Stimulated activated memory B cell treated with anti-CD40 and anti-IgM and Interleukin-4, amounts not matched to agents 10 μg/mL and 1 μg/mL and 100 μg/mL, for 72 hours (primary cell): ENCODE data around the gene EHD4.
A peak's percentile ranks its signal among the peaks of the same experiment; 100 is the strongest.

Source experiments
- ATAC-seq: fragments of 150-1000 bp; cut with Tn5 transposase; 2 replicates; pipeline ENCODE4 v1.10.0; 2021
- H3K27ac Mint-ChIP-seq: one replicate; pipeline ENCODE4 v1.8.0; 2022; ENCODE audit warnings: mild to moderate bottlenecking, mixed read lengths
- H3K27me3 Mint-ChIP-seq: one replicate; pipeline ENCODE4 v1.8.0; 2022; ENCODE audit warnings: mixed read lengths
- H3K36me3 Mint-ChIP-seq: one replicate; pipeline ENCODE4 v1.8.0; 2022; ENCODE audit warnings: mixed read lengths
- H3K4me1 Mint-ChIP-seq: one replicate; pipeline ENCODE4 v1.8.0; 2022; ENCODE audit warnings: mixed read lengths
- H3K4me3 Mint-ChIP-seq: one replicate; pipeline ENCODE4 v1.8.0; 2022; ENCODE audit warnings: mild to moderate bottlenecking, moderate library complexity, mixed read lengths
- H3K9me3 Mint-ChIP-seq: one replicate; pipeline ENCODE4 v1.8.0; 2022; ENCODE audit warnings: mixed read lengths

EHD4 gene

DNA sequence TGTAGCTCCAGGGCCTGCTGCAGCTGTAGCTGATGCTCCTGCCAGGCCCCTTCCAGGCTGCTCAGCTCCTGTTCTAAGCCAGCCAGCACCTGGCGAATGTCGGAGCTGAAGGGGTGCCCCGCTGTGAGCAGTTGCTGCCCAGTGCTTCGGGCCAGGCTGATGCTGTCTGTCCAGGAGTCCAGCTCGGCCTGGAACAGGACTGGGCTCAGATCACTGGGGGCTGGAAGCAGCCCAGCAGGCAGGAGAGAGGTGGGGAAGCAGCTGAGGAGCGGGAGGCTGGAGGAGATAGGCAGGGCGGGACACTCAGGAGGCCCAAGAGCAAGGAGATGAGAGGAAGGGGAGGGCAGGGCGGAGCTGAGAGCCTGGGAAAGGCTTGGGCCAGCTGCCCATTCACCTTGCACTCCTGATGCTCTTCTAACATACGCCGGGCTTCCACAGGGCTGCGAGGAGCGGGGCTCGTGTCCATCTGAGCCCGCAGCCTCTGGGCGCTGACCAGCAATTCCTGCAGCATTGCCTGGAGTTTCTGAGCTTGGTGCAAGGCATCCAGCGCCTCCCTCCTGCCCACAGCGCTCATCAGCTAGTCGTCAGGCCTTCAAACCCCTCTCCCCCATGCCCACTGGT lies 110.5 kb downstream of the EHD4 start:
- H3K4me3 Mint-ChIP-seq, result no peak overlapping the region
- H3K36me3 Mint-ChIP-seq, result no peaks in the 10 kb centered on the region
- peaks cover 9% of the 10 kb centered on the region for H3K27me3 Mint-ChIP-seq
- ATAC-seq, result no peak
- H3K9me3 Mint-ChIP-seq, result no peaks in the 10 kb centered on the region
- no peak overlapping the region for H3K27ac Mint-ChIP-seq
- no peaks in the 10 kb centered on the region for H3K4me1 Mint-ChIP-seq

DNA sequence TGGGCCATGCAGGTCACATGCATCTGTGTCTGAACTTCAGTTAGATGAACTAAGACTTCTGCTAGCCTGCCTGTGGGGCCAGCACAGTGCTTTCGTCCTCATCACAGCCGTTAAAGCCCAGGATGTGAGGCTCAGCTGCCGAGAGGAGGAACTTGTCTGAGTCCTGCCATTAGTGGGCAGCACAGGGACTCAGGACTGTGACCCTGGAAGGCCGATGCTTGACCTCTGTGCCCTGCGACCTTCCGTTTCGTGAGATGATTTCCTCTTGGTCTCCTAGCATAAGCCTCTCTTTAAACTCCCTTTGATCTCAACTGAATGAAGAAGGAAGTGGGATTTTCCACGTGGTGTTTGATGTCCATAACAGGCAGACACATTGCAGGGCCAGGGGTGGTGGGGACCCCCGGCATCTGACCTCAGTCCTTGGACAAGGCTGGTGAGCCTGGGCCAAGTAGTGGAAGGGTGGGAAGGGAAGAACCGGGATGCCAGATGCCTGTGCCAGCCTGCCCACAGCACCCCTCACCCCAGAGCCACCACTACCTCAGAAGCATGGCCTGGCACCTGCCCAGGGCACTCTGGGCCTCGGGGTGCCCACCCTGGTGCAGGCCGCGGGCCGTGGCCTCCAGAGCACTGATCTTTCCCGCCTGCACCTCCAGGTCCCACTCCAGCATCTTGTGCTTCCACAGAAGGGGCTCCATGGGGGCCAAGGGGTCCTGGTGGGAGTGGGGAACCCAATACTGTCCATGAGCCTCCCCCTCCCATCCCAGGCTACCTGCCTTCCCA lies 112.1 kb downstream of the EHD4 start:
- H3K27ac Mint-ChIP-seq, result no peak overlapping the region

DNA sequence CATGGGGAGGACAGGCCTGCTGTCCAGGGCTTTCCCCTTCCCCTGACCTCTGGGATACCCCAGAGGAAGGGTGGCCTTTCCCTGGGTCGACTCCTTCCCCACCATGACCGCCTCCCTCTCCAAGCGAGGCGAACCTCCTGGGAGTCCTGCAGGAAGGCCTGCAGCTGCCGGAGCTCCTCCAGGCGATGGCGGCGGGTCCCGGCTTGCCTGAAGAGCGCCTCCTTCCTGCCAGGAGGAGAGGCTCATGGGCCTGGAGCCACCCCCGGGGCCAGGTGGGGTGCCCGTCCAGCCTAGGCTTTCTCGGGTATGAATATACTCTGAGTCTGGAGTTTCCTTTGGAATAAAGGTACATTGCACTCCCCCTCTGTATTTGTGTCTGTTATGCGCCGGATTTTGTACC lies 113.6 kb downstream of the EHD4 start:
- Mint-ChIP-seq H3K4me3 (no peak overlapping the region), H3K9me3 (no peaks in the 10 kb centered on the region), H3K4me1 (no peaks in the 10 kb centered on the region), H3K27ac (no peak overlapping the region), H3K27me3 (peaks cover 9% of the 10 kb centered on the region), H3K36me3 (no peaks in the 10 kb centered on the region)
- no peak for ATAC-seq

More for the DNA sequence above, 112.1 kb downstream of the EHD4 start:
- Mint-ChIP-seq H3K9me3 (no peaks in the 10 kb centered on the region), H3K36me3 (no peaks in the 10 kb centered on the region), H3K4me3 (no peak overlapping the region), H3K4me1 (no peaks in the 10 kb centered on the region), H3K27me3 (peaks cover 9% of the 10 kb centered on the region)
- no peak for ATAC-seq

DNA sequence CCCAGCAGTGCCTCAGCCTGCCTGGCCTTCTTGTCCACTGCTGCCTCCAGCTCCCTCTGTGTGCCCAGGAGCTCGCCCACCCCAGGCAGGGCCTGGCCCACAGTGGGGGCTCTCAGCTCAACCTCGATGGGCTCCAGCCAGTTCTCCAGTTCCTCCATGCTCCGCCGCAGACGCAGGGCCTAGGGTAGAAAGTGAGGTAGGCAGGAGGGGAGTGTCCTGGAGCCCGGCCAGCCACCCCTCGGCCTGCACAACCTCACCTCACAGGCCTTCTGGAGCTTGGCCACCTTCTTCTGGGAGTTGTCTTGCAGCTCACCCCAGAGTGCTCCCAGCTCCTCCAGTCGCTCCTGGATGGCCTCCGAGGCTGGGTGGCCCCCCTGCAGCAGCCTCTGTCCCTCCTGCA lies 115.0 kb downstream of the EHD4 start:
- no peak for ATAC-seq
- Mint-ChIP-seq H3K4me1 (no peaks in the 10 kb centered on the region), H3K36me3 (no peaks in the 10 kb centered on the region), H3K27ac (no peak overlapping the region), H3K27me3 (peaks cover 9% of the 10 kb centered on the region), H3K9me3 (no peaks in the 10 kb centered on the region), H3K4me3 (no peak overlapping the region)

DNA sequence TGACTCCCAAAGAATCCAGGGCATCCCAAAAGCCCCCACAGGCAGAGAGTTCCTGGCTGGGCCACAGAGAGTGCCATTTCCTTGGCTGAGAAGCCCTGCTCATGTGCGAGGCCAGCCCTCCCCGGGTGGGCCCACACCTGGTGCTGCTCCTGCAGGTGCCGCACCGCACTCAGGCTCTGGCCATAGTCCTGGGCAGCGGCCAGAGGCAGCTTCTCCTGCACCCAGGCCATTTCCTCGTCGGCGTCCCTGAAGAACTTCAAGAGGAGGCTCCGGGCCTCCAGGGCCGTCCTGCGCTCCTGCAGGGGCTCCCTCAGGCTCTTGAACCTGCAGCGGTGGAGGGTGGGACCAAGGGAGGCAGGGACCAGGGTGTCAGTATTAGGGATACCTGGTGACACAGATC lies 115.6 kb downstream of the EHD4 start:
- Mint-ChIP-seq H3K36me3 (no peaks in the 10 kb centered on the region), H3K27me3 (peaks cover 6% of the 10 kb centered on the region), H3K4me1 (no peaks in the 10 kb centered on the region), H3K9me3 (no peaks in the 10 kb centered on the region), H3K4me3 (no peak overlapping the region), H3K27ac (no peak overlapping the region)
- no peak for ATAC-seq

DNA sequence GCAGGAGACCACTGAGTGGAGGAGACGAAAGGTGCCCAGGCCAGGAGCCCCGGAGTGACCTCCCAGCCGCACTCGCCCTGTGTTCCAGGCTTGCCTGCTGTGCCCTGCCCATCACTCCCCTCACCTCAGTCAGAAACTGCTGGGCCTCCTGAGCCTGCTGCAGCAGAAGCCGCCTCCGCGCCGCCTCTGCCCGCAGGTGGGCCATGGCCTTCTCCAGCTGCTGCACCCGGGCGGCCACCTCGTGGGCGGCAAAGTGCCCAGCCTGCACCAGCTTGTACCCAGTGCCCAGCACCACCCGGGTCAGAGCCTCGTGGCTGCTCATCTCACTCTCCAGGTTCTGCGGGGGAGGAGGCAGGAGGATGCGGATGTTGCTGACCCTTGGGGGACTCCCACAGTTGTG lies 116.1 kb downstream of the EHD4 start:
- Mint-ChIP-seq H3K9me3 (no peaks in the 10 kb centered on the region), H3K36me3 (no peaks in the 10 kb centered on the region), H3K4me3 (no peak overlapping the region), H3K4me1 (peaks cover 2% of the 10 kb centered on the region), H3K27me3 (peaks cover 6% of the 10 kb centered on the region), H3K27ac (no peak overlapping the region)
- ATAC-seq, result no peak

DNA sequence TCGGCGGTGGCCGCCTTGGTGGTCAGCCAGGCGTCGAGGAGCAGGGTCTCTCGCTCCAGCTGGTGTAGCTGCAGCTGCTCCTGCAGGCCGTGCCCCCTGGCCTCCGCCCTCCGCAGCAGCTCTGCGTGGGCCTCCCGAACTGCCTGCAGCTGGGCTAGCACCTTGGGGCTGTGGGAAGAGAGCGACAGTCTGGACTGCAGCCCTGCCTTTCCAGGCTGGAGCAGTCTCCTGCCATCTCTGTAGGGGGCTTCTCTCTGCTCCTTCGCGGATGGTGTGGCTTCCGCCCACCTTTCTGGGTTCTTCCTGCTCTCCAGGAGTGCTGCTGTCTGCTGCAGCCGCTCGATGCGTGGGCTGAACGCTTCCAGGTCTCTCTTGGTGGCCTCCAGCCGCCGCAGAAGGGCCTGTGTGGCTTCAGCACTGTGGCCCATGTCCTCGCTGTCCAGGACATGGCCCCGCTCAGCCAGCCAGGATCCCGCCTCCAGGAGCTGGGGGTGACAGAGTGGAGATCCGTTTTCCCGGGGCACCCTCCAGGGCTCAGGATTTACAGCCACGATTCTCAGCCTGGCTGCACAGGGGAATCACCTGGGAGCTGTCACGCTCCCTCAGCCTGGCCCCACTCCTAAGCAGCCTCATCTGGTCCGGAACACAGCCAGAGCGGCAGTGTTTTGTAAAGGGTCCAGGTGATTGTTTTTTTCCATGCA lies 116.9 kb downstream of the EHD4 start:
- H3K4me3 Mint-ChIP-seq, result no peak overlapping the region
- H3K4me1 Mint-ChIP-seq, result peaks cover 11% of the 10 kb centered on the region
- no peak overlapping the region for H3K27ac Mint-ChIP-seq
- peaks cover 11% of the 10 kb centered on the region for H3K27me3 Mint-ChIP-seq
- no peaks in the 10 kb centered on the region for H3K9me3 Mint-ChIP-seq
- no peak for ATAC-seq
- no peaks in the 10 kb centered on the region for H3K36me3 Mint-ChIP-seq

DNA sequence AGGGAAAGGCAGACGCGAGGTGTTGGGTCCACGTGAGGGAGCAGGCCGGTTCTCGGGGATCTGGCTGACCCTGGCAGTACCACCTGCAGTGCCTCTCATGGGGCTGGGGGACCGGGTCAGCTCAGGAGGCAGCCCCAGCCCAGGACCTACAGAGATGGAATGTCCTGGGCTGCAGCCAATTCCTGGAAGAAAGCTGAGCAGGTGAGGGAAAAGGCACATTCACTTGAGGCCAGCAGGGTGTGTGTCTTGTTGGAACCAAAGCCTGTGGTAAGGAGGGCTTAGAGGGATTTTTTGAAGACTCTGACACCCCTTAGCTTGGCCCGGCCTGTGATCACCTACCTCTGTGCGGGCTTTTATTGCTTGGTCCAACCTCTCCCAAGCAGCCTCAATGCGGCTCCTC lies 117.9 kb downstream of the EHD4 start:
- Mint-ChIP-seq H3K4me1 (peaks cover 18% of the 10 kb centered on the region), H3K4me3 (no peak overlapping the region), H3K27ac (no peak overlapping the region), H3K9me3 (no peaks in the 10 kb centered on the region), H3K36me3 (no peaks in the 10 kb centered on the region), H3K27me3 (peaks cover 11% of the 10 kb centered on the region)
- no peak for ATAC-seq

DNA sequence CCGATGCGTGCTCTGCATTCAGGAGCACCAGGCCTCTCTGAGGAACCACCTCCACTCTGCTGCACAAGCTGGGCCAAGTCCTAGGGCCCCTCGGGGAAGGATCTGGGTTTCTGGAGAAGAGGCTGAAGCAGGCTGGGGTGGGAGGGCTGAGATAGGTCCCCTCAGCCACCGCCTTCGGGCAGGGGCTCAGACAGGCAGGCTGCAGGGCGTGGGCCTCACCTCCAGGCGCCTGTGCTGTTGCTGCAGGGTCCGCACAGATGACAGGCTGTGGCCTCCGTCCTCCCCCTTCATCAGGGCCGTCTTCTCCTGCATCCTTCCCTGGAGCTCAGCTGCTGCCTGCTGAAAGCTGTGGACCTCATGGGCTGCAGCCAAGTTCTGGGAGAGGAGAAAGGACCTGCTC lies 118.5 kb downstream of the EHD4 start:
- no peak for ATAC-seq
- H3K27me3 Mint-ChIP-seq, result peaks cover 11% of the 10 kb centered on the region
- no peaks in the 10 kb centered on the region for H3K36me3 Mint-ChIP-seq
- no peaks in the 10 kb centered on the region for H3K9me3 Mint-ChIP-seq
- peaks cover 18% of the 10 kb centered on the region for H3K4me1 Mint-ChIP-seq
- no peak overlapping the region for H3K27ac Mint-ChIP-seq
- H3K4me3 Mint-ChIP-seq, result no peak overlapping the region

DNA sequence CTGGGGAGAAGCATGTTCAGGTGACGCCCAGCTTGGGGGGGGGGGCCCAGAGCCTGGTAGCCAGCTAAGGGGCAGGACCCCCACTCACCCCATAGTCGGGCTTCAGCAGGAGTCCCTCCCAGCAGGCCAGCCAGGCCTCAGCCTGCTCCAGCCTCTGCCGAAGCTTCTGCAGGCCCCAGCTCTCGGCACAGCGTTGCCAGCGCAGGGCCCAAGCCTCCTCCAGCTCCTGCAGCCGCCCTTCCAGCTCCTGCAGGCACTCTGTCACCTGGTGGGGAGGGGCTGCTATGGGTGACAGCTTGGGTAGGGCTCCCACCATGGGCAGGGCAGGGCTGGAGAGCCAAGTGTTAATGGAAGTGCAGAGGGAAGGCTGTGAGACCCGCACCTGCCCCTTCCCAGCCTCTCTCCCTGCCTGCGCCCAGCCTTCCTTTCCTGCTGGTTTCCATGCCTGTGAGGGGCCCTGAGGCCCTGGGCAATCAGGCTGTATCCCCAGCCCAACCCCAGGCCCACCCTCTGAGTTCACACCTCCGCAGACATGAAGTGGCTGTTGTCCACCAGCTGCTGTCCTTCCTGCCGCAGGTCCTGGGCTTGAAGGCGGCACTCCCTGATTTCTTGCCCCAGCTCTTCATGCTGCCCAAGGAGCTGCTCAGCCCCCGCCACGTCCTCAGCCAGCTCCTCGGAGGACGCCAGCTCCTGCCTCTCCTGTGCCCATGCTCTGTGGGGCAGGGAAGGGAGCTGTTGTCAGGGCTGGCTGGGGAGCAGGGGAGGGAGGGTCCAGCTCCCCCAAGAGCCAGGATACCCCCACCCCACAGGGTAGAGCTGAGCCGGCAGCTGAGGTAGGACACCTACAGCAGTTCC lies 119.4 kb downstream of the EHD4 start:
- Mint-ChIP-seq H3K4me3 (no peak overlapping the region), H3K27ac (no peak overlapping the region), H3K9me3 (no peaks in the 10 kb centered on the region), H3K36me3 (peaks cover 6% of the 10 kb centered on the region), H3K27me3 (peaks cover 11% of the 10 kb centered on the region), H3K4me1 (peaks cover 18% of the 10 kb centered on the region)
- ATAC-seq, result no peak

DNA sequence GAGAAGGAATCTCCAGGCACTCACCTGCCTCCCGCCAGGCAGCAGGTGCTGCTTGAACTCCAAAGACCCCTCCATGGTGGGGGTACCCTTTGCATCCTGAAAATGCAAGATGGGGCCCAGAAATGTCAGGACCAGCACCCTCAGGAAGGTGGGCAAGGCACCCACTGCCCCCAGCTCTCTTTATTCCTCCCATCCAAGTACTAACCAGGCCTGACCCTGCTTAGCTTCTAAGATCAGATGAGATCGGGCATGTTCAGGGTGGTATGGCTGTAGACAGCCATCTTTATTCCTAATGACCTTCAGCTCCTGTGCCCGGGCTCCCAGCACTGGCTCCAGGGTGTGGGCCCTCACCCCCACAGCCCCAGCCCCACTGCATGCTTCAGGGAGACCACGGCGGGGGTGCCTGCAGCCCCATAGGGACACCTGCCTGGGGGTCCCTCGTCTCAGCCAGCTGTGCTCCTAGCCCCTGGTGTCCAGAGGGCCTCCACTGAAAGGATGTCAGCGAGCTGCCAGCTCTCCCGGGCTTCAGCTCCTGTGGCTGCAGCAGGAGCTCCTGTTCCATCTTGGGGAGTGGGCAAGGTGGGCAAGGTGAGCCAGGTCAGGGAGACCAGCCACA lies 120.5 kb downstream of the EHD4 start:
- H3K36me3 Mint-ChIP-seq, result peaks cover 13% of the 10 kb centered on the region
- H3K9me3 Mint-ChIP-seq, result no peaks in the 10 kb centered on the region
- H3K4me3 Mint-ChIP-seq, result no peak overlapping the region
- H3K27ac Mint-ChIP-seq, result no peak overlapping the region
- peaks cover 18% of the 10 kb centered on the region for H3K4me1 Mint-ChIP-seq
- peaks cover 11% of the 10 kb centered on the region for H3K27me3 Mint-ChIP-seq
- no peak for ATAC-seq

DNA sequence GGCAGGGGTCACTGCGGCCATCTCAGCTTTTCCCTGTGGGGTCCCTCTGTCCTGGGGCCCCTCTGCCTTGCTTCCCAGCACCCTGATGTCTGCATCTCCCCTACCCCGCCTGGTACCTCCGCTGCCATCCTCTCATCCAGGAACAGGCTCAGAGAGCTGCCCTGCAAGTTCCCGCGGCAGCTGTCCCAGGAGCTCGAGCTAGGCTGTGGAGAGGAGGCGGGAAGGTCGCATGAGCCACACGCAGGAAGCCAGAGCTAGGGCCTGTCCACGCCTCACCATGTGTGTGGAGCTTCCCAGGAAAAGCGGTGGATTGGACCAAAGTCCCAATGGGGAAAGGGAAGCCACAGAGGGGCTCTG lies 121.2 kb downstream of the EHD4 start:
- peaks cover 11% of the 10 kb centered on the region for H3K27me3 Mint-ChIP-seq
- peaks cover 18% of the 10 kb centered on the region for H3K4me1 Mint-ChIP-seq
- no peak for ATAC-seq
- H3K27ac Mint-ChIP-seq, result no peak overlapping the region
- no peak overlapping the region for H3K4me3 Mint-ChIP-seq
- peaks cover 18% of the 10 kb centered on the region for H3K36me3 Mint-ChIP-seq
- H3K9me3 Mint-ChIP-seq, result no peaks in the 10 kb centered on the region

DNA sequence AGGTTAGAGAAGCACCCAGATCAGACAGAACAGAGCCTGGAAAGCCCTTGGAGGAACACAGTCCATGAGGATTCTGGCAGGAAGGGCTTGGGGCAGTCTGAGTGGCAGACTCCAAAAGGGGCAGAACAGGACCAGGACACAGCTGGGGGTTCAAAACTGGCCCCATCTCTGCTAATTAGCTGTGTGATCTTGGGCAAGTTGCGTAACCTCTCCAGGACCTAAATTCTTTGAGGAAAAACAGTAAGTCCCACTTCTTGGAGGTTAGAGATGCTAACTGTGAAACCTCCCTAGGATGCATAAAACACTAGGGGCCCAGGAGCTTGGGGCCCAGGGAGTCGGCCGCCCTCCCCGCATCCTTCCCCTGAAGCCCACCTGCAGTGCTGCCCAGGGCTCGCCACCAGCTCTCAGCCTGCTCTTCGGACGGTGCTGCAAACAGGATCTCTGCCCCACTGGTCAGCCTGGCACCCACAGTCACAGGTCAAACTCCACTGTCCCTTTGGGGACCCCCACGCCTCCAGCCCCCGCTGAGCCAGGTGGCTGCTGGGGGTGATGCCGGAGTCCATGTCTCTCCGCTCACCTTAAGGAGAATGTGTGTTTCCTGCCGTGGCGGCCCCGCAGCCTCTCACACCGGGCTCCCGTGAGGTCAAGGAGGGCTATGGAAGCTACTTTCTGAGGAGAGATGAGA lies 121.7 kb downstream of the EHD4 start:
- Mint-ChIP-seq H3K4me3 (no peak overlapping the region), H3K27me3 (peaks cover 11% of the 10 kb centered on the region), H3K36me3 (peaks cover 22% of the 10 kb centered on the region), H3K27ac (peak overlapping the region; percentile 12), H3K4me1 (peaks cover 18% of the 10 kb centered on the region), H3K9me3 (no peaks in the 10 kb centered on the region)
- ATAC-seq, result no peak

DNA sequence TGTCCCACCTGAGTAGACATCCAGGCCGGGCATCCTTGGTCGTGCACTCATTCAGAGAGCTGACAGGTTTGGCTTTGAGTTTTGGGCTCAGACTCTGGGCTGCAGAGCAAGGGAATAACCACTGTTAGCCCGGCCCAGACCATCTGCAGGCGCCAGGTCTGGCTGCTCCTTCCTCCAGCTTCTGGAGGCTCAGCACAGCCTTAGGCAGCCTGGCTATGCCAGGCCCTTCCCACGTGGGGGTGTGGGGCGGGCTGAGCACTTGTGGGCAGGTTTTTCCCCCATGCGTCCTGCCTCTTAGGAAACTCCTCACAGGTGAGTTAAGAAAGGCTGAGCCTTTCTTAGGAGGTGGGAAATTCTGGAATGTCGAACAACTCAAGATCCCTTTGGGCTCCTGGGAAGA lies 122.5 kb downstream of the EHD4 start:
- H3K27me3 Mint-ChIP-seq, result peaks cover 11% of the 10 kb centered on the region
- H3K36me3 Mint-ChIP-seq, result peaks cover 30% of the 10 kb centered on the region
- peak overlapping the region; percentile 12 for H3K27ac Mint-ChIP-seq
- peaks cover 18% of the 10 kb centered on the region for H3K4me1 Mint-ChIP-seq
- ATAC-seq, result no peak
- H3K9me3 Mint-ChIP-seq, result no peaks in the 10 kb centered on the region
- no peak overlapping the region for H3K4me3 Mint-ChIP-seq
